ENCODE measurements around the gene DEAF1. TPM values are rescaled to one million over a fixed set of nuclear protein-coding genes. Genes with fewer than 3 reads are reported as not detected.

DEAF1 gene
- total and polyA plus RNA-seq, 2 experiments from 2014 or later, result 42.6 to 47.8 TPM

- H3K27me3 ChIP-seq (ENCODE audit: insufficient read depth), result no peaks in the 10 kb centered on the region
- no peak overlapping the region for H3K4me3 ChIP-seq
- H3K27ac ChIP-seq (ENCODE audit: low read depth), result no peak overlapping the region
- peaks cover 6% of the 10 kb centered on the region; the same call in 1 of the 2 replicates for H4K20me1 ChIP-seq (replicated peaks; ENCODE audit: insufficient read depth)
- 0 out of 2 replicates have a peak, but pooled peaks cover 6% of the 10 kb centered on the region for H3F3A ChIP-seq (replicated peaks; ENCODE audit: low read depth)
- H3K9me3 Mint-ChIP-seq, result no peaks in the 10 kb centered on the region
- H3K4me1 Mint-ChIP-seq, result no peaks in the 10 kb centered on the region
- peaks cover 30% of the 10 kb centered on the region for H3K36me3 Mint-ChIP-seq (ENCODE audit: low read depth)
- H3K27ac Mint-ChIP-seq, result no peak overlapping the region
- H3K9me2 ChIP-seq (ENCODE audit: insufficient read depth), result no peaks in the 10 kb centered on the region
- no peak for TF ChIP-seq CTCF (conservative IDR thresholded peaks at IDR 0.05; ENCODE audit: low read depth in 2 of 2)
- no peak for TF ChIP-seq EZH2phosphoT487 (IDR thresholded peaks at IDR 0.05; ENCODE audit: unreplicated experiment)
- no peak for TF ChIP-seq POLR2AphosphoS5 (IDR thresholded peaks at IDR 0.05; ENCODE audit: low read depth)
- no peak for TF ChIP-seq ZNF462 (CRISPR knock-in tag; IDR thresholded peaks at IDR 0.05)
- no peak for TF ChIP-seq ZNF114 (CRISPR knock-in tag; IDR thresholded peaks at IDR 0.05)
- no peak for TF ChIP-seq REST (IDR thresholded peaks at IDR 0.05; ENCODE audit: unreplicated experiment)
- no peak for TF ChIP-seq STAT1 (IDR thresholded peaks at IDR 0.05; ENCODE audit: unreplicated experiment)
- no peak for TF ChIP-seq NANOG (IDR thresholded peaks at IDR 0.05; ENCODE audit: borderline replicate concordance)
- TF ChIP-seq ETS1 (IDR thresholded peaks at IDR 0.05), result no peak
- no peak for TF ChIP-seq CREB1 (CRISPR knock-in tag; IDR thresholded peaks at IDR 0.05; ENCODE audit: low read depth)
- TF ChIP-seq EZH2 (IDR thresholded peaks at IDR 0.05; ENCODE audit: low read depth, unreplicated experiment), result no peak
- TF ChIP-seq ZNF331 (CRISPR knock-in tag; IDR thresholded peaks at IDR 0.05; ENCODE audit: low read depth), result no peak
- TF ChIP-seq JUNB (IDR thresholded peaks at IDR 0.05; ENCODE audit: unreplicated experiment), result no peak
- no peak overlapping the region for H2AFZ ChIP-seq
- H3K36me3 ChIP-seq (ENCODE audit: insufficient read depth), result peaks cover 13% of the 10 kb centered on the region
- no peaks in the 10 kb centered on the region for H3K79me2 ChIP-seq (replicated peaks; ENCODE audit: insufficient read depth)
- no peak for ATAC-seq
- peaks cover 12% of the 10 kb centered on the region for H3K27me3 Mint-ChIP-seq (ENCODE audit: insufficient read depth, low read depth, poor library complexity)
- H3K4me3 Mint-ChIP-seq, result no peak overlapping the region
- no peak overlapping the region for H3K4me2 ChIP-seq
- DNase-seq (ENCODE audit: low spot score), result no peak
- H3K4me1 ChIP-seq (ENCODE audit: insufficient read depth), result no peaks in the 10 kb centered on the region
These were observed 39.8 kb downstream of the DEAF1 start for GRCh38 chr11:655036-655726.

Data from GM23338 (cell line).